ENCODE measurements around the gene OTX1.

Gene OTX1

DNA sequence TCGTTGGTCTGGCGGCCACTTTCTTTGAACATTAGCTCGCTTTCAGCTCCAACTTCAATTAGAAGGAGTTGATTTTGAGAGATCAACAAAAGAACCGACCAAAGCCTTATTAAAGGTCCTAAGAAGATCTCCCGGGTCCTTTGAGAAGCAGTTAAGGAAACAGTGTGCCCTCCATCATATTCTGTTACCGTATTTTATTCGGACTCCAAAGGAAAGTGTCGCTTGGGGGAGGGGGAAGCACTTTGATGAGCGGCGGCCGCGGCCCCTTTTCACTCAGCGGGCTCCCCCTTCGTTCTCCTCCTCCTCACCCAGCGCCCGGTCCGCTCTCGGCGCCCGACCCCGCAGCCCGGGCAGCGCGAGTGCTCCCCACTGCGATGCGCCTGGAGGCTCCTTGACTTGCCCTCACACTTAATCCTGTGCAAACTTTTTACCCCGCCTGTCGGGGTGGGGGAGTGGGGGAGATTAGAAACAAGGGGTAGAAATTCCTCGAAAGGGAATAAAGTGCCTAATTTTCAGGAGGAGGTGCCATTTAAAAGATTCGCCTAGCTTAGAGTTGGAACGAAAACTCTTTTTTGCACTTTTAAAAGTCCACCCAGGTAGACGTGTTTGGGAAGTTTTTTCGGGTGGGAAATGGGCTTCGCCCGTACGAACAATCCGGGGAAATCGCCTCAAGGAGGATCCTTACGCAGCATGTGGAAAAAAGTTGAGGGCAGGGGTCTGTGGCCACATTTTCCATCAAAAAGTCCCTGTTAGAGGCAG is 1.2 kb upstream of the OTX1 start:
- TF ChIP-seq, protein P1, sequence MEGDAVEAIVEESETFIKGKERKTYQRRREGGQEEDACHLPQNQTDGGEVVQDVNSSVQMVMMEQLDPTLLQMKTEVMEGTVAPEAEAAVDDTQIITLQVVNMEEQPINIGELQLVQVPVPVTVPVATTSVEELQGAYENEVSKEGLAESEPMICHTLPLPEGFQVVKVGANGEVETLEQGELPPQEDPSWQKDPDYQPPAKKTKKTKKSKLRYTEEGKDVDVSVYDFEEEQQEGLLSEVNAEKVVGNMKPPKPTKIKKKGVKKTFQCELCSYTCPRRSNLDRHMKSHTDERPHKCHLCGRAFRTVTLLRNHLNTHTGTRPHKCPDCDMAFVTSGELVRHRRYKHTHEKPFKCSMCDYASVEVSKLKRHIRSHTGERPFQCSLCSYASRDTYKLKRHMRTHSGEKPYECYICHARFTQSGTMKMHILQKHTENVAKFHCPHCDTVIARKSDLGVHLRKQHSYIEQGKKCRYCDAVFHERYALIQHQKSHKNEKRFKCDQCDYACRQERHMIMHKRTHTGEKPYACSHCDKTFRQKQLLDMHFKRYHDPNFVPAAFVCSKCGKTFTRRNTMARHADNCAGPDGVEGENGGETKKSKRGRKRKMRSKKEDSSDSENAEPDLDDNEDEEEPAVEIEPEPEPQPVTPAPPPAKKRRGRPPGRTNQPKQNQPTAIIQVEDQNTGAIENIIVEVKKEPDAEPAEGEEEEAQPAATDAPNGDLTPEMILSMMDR (IDR thresholded peaks at IDR 0.05; ENCODE audit: low read depth, low read length), result no peak
- DNase-seq (ENCODE audit: low read depth, low spot score), result no peak
- H3K4me3 ChIP-seq (ENCODE audit: low read depth, low read length), result peak overlapping the region; percentile 0
- in situ Hi-C loops (cut with HindIII; ENCODE audit: low sequenced_read_pairs), result no loop called here

DNA sequence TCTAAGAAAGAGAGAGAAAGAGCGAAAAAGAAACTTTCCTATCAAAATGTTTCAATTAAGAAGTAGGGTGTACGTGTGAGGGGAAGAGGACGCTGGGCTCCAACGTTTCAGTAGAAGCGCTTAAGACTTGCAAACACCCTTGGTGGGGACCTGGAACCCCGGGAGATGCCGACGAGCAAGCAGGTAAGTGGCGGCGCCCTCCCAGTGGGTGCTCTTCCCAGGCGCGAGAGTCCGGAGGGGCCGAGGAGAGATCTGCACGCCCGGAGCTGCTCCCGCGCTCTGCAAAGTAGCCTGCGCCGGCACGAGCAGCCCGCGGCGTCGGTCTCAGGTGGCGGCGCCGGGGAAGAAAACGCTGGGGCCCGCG is 678 bp upstream of the OTX1 start:
- DNase-seq (ENCODE audit: low read depth, low spot score), result peak; percentile 29
- in situ Hi-C loops (cut with HindIII; ENCODE audit: low sequenced_read_pairs), result no loop called here
- H3K4me3 ChIP-seq (ENCODE audit: low read depth, low read length), result peak overlapping the region; percentile 0
- TF ChIP-seq, protein P1 (IDR thresholded peaks at IDR 0.05; ENCODE audit: low read depth, low read length), result no peak

DNA sequence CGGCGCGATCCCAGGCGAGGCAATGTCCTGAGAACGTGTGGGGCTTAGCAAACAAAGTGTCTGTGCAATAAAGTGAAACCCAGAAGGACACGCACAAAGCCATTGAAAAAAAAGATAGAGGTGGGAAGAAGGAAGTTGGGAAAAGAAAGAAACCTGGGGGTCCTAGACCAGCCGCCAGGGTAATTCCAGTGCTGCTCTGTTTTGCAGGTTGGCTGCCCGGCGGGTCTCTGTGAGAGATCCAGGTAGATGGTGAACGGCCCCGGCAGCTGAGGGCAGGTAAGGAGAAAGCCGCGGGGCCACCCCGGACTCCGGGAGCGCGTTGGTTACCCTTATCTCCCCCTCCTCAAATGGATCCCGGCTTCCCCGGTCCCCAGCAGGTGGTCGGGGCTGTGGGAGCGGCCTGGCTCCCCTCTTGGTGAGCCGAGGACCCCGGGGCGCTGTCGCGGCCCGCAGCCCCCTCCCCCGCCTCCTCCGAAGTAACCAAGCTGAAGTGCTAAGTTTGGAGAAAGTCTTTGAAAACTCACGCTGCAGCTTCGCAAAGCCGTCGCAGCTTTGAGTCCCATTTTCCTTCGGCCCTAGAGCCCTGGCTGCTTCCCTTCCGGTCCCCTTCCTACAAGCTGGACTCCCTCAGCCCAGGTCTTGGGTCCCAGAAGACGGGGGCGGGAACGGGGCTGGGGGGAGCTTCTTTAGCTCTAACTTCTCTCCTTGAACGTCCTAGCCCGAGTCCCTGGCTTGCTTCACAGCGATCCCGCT is 588 bp downstream of the OTX1 start:
- H3K4me3 ChIP-seq (ENCODE audit: low read depth, low read length), result peak overlapping the region; percentile 38
- in situ Hi-C loops (cut with HindIII; ENCODE audit: low sequenced_read_pairs), result no loop called here
- TF ChIP-seq, protein P1 (IDR thresholded peaks at IDR 0.05; ENCODE audit: low read depth, low read length), result no peak
- no peak for DNase-seq (ENCODE audit: low read depth, low spot score)

DNA sequence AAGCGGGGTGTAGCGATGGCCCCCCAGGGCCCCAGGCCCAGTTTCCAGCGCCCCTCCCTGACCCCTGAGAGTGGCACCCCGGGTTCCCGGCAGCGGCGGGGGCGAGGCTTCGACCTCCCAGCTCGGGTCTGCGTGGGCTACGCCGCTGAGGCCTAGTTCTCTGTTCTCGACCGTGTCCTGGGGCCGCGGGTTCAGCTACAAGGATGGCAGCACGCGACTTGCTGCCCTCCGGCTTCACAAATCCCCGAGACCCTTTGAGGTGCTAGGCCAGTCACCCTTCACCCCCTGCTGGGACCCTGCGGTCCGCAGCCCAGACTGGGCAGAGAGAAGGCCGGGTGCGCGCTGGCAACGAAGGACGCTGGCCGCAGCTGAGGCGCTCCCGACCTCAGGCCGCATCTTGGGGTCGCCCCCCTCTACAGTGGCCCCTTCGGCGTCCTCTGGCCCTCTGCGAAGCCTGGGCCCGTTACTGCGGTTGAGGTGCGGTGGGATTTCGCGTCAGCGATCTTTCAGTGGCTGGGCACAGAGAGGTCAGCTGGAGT is 1.2 kb downstream of the OTX1 start:
- no peak for DNase-seq (ENCODE audit: low read depth, low spot score)
- H3K4me3 ChIP-seq (ENCODE audit: low read depth, low read length), result no peak overlapping the region
- TF ChIP-seq, protein P1 (IDR thresholded peaks at IDR 0.05; ENCODE audit: low read depth, low read length), result no peak
- in situ Hi-C loops (cut with HindIII; ENCODE audit: low sequenced_read_pairs), result no loop called here

DNA sequence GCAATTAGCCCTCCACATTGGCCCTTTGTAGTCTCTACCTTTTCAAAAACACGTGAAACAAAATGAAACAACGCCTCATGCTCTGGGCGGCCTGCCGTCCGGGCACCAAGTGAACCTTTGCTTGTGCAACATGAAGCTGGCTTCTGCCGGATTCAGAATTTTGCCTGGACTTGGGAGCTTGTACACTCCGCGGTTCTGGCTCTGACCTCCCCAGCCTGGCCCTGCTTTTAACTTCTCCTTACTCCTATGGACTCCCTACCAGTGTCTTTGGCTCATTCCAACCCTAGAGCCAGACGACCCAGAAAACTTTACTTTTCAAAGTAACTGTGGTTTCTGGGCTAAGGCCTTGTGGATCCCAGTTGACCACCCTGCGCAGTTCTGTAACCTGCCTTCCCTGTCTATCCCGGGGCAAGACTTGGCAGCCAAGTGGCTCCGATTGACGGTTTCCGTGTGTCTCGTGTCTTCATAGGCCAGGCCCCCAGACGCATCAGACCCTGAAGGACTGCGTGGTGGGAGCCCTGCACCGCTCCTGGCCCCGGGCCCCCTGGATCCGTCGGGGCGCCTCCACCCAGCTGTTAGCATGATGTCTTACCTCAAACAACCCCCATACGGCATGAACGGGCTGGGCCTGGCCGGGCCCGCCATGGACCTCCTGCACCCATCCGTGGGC is 1.9 kb downstream of the OTX1 start:
- DNase-seq (ENCODE audit: low read depth, low spot score), result no peak
- in situ Hi-C loops (cut with HindIII; ENCODE audit: low sequenced_read_pairs), result no loop called here

More for the DNA sequence above, 1.9 kb downstream of the OTX1 start:
- TF ChIP-seq, protein P1 (IDR thresholded peaks at IDR 0.05; ENCODE audit: low read depth, low read length), result no peak
- H3K4me3 ChIP-seq (ENCODE audit: low read depth, low read length), result no peak overlapping the region

Data from astrocyte of the spinal cord (primary cell).